ENCODE results near the gene C1orf94. TPM values are rescaled to one million over a fixed set of nuclear protein-coding genes. Genes with fewer than 3 reads are reported as not detected.

Gene C1orf94
- total RNA-seq, 1 donor from 2014 or later = not detected

GRCh38 chr1:34130306-34130705 is 46.4 kb upstream of the C1orf94 start:
- ATAC-seq (ENCODE audit: low read depth) = no peak
- no peak for TF ChIP-seq CTCF (IDR thresholded peaks at IDR 0.05)
- DNase-seq = no peak
- H3K27ac Mint-ChIP-seq = no peak overlapping the region
- no peaks in the 10 kb centered on the region for H3K4me1 Mint-ChIP-seq
- ChIA-PET POLR2A (no interaction called here), CTCF (no interaction called here)
- H3K36me3 Mint-ChIP-seq (ENCODE audit: low read depth) = no peaks in the 10 kb centered on the region
- no peak overlapping the region for H3K4me3 Mint-ChIP-seq
- no peaks in the 10 kb centered on the region for H3K9me3 Mint-ChIP-seq
- intact Hi-C loops (cut with micrococcal nuclease) = no loop called here
- H3K27me3 Mint-ChIP-seq = peaks cover 4% of the 10 kb centered on the region

- H3K9me3 Mint-ChIP-seq = no peaks in the 10 kb centered on the region
- ChIA-PET CTCF (no interaction called here), POLR2A (no interaction called here)
- intact Hi-C loops (cut with micrococcal nuclease) = no loop called here
- H3K27me3 Mint-ChIP-seq = peaks cover 3% of the 10 kb centered on the region
- H3K27ac Mint-ChIP-seq = no peak overlapping the region
- DNase-seq (no peak), ATAC-seq (ENCODE audit: low read depth) (no peak)
- H3K36me3 Mint-ChIP-seq (ENCODE audit: low read depth) = no peaks in the 10 kb centered on the region
- TF ChIP-seq CTCF (IDR thresholded peaks at IDR 0.05) = no peak
- H3K4me3 Mint-ChIP-seq = no peak overlapping the region
- H3K4me1 Mint-ChIP-seq = no peaks in the 10 kb centered on the region
These were observed 45.1 kb upstream of the C1orf94 start for GRCh38 chr1:34131396-34132160.

GRCh38 chr1:34132161-34132420 is 44.6 kb upstream of the C1orf94 start:
- no peak for TF ChIP-seq CTCF (IDR thresholded peaks at IDR 0.05)
- Mint-ChIP-seq H3K4me3 (no peak overlapping the region), H3K9me3 (no peaks in the 10 kb centered on the region), H3K36me3 (ENCODE audit: low read depth) (no peaks in the 10 kb centered on the region), H3K27ac (no peak overlapping the region), H3K27me3 (no peaks in the 10 kb centered on the region), H3K4me1 (no peaks in the 10 kb centered on the region)
- CTCF ChIA-PET = no interaction called here
- POLR2A ChIA-PET = no interaction called here
- ATAC-seq (ENCODE audit: low read depth) (no peak), DNase-seq (no peak)
- intact Hi-C loops (cut with micrococcal nuclease) = no loop called here

- intact Hi-C loops (cut with micrococcal nuclease) = no loop called here
- H3K4me3 Mint-ChIP-seq = no peak overlapping the region
- TF ChIP-seq CTCF (IDR thresholded peaks at IDR 0.05) = no peak
- no peaks in the 10 kb centered on the region for H3K9me3 Mint-ChIP-seq
- POLR2A ChIA-PET = no interaction called here
- CTCF ChIA-PET = no interaction called here
- H3K27me3 Mint-ChIP-seq = no peaks in the 10 kb centered on the region
- no peak for ATAC-seq (ENCODE audit: low read depth)
- DNase-seq = no peak
- H3K36me3 Mint-ChIP-seq (ENCODE audit: low read depth) = no peaks in the 10 kb centered on the region
- no peak overlapping the region for H3K27ac Mint-ChIP-seq
- H3K4me1 Mint-ChIP-seq = peaks cover 10% of the 10 kb centered on the region
These were observed 39.3 kb upstream of the C1orf94 start for GRCh38 chr1:34137411-34137810.

GRCh38 chr1:34140011-34140676 is 36.6 kb upstream of the C1orf94 start:
- Mint-ChIP-seq H3K27me3 (no peaks in the 10 kb centered on the region), H3K36me3 (ENCODE audit: low read depth) (no peaks in the 10 kb centered on the region), H3K4me3 (no peak overlapping the region), H3K9me3 (no peaks in the 10 kb centered on the region), H3K4me1 (peaks cover 10% of the 10 kb centered on the region), H3K27ac (no peak overlapping the region)
- ATAC-seq (ENCODE audit: low read depth) (no peak), DNase-seq (no peak)
- CTCF ChIA-PET = no interaction called here
- POLR2A ChIA-PET = no interaction called here
- intact Hi-C loops (cut with micrococcal nuclease) = no loop called here
- TF ChIP-seq CTCF (IDR thresholded peaks at IDR 0.05) = no peak
